WI38 (cell line): ENCODE results near the gene PSMB4.
A peak's percentile ranks its signal among the peaks of the same experiment; 100 is the strongest.
"Not testable (repeated sequence)": the region's sequence is repeated elsewhere in the genome, so short reads cannot be mapped to it uniquely, and the experiment has no call there.

Source experiments
- H3K4me3 ChIP-seq: 2 replicates; pipeline ENCODE4 v1.5.1; 2011; ENCODE audit warnings: low read depth, mild to moderate bottlenecking, control low read depth, low read length
- CTCF ChIP-seq: IDR thresholded peaks from 2 replicates; pipeline ENCODE4 v1.5.1; 2012; ENCODE audit warnings: low read depth, mild to moderate bottlenecking, control low read depth, low read length

Gene PSMB4

GRCh38 chr1:151372058-151372934 lies 27.1 kb upstream of the PSMB4 start, which contains the start of gene SELENBP1:
Gene SELENBP1, minus strand, starts transcription at chr1:151372705. Its CDS starts 64 bp downstream, at chr1:151372641.
- peak within 1 kb of the TSS; percentile 65 for H3K4me3 ChIP-seq
- no peak for TF ChIP-seq CTCF

- no peak for TF ChIP-seq CTCF
- no peak overlapping the region for H3K4me3 ChIP-seq
Measured at GRCh38 chr1:151373196-151373595, 26.2 kb upstream of the PSMB4 start.

GRCh38 chr1:151377150-151377884 lies 22.1 kb upstream of the PSMB4 start:
- H3K4me3 ChIP-seq: no peak overlapping the region

GRCh38 chr1:151384584-151384983 lies 14.8 kb upstream of the PSMB4 start:
- TF ChIP-seq CTCF: no peak
- H3K4me3 ChIP-seq: no peak overlapping the region

More at GRCh38 chr1:151377150-151377884, 22.1 kb upstream of the PSMB4 start:
- TF ChIP-seq CTCF: no peak

- TF ChIP-seq CTCF: no peak
- H3K4me3 ChIP-seq: no peak overlapping the region
Measured at GRCh38 chr1:151386002-151386401, 13.4 kb upstream of the PSMB4 start.

- not testable (repeated sequence) for H3K4me3 ChIP-seq
Measured at GRCh38 chr1:151390221-151391078, 8.9 kb upstream of the PSMB4 start.

- H3K4me3 ChIP-seq: no peak overlapping the region
- TF ChIP-seq CTCF: no peak
Measured at GRCh38 chr1:151391079-151391563, 8.3 kb upstream of the PSMB4 start.
